MM.1S (cell line): ENCODE measurements around the gene SHROOM3.

Experiments
- DNase-seq: peaks from one replicate; pipeline ENCODE4 v3.0.0-alpha.2; 2015
- H2AFZ ChIP-seq: fragments of 300-600 bp; sonication (generic); 2 replicates; pipeline ENCODE4 v1.6.0; 2016; ENCODE audit warnings: antibody characterized with exemption, low read length
- H3F3A ChIP-seq: fragments of 300-600 bp; sonication (generic); 2 replicates; pipeline ENCODE4 v1.6.1; 2016; ENCODE audit warnings: mild to moderate bottlenecking, antibody characterized with exemption, low read length, moderate library complexity, mixed read lengths; ENCODE audit not compliant: insufficient read depth
- H3K27ac ChIP-seq: fragments of 300-600 bp; sonication (generic); 2 replicates; pipeline ENCODE4 v1.5.1; 2016; ENCODE audit warnings: mild to moderate bottlenecking, low read length
- H3K27me3 ChIP-seq: fragments of 300-600 bp; sonication (generic); replicated peaks from 2 replicates; pipeline ENCODE4 v1.6.0; 2016; ENCODE audit warnings: low read length; ENCODE audit not compliant: insufficient read depth
- H3K36me3 ChIP-seq: fragments of 300-600 bp; sonication (generic); replicated peaks from 2 replicates; pipeline ENCODE4 v1.6.1; 2016; ENCODE audit warnings: mild to moderate bottlenecking, low read length, mixed read lengths; ENCODE audit not compliant: insufficient read depth
- H3K4me1 ChIP-seq: fragments of 300-600 bp; sonication (generic); 2 replicates; pipeline ENCODE4 v1.6.1; 2016; ENCODE audit warnings: low read length, mixed read lengths
- H3K4me2 ChIP-seq: fragments of 300-600 bp; sonication (generic); 2 replicates; pipeline ENCODE4 v1.6.0; 2016; ENCODE audit warnings: low read depth, low read length
- H3K4me3 ChIP-seq: fragments of 300-600 bp; sonication (generic); 2 replicates; pipeline ENCODE4 v1.5.1; 2016; ENCODE audit warnings: low read length, mixed read lengths
- H3K79me2 ChIP-seq: fragments of 300-600 bp; sonication (generic); 2 replicates; pipeline ENCODE4 v1.6.1; 2016; ENCODE audit warnings: mixed run types, low read length, mixed read lengths
- H3K9ac ChIP-seq: fragments of 300-600 bp; sonication (generic); 2 replicates; pipeline ENCODE4 v1.6.1; 2016; ENCODE audit warnings: low read length, mixed read lengths
- H3K9me2 ChIP-seq: fragments of 300-600 bp; sonication (generic); replicated peaks from 2 replicates; pipeline ENCODE4 v1.6.1; 2016; ENCODE audit warnings: mild to moderate bottlenecking, low read length, mixed read lengths; ENCODE audit not compliant: insufficient read depth
- H3K9me3 ChIP-seq: fragments of 300-600 bp; sonication (generic); replicated peaks from 2 replicates; pipeline ENCODE4 v1.6.1; 2016; ENCODE audit warnings: mild to moderate bottlenecking, low read length, mixed read lengths; ENCODE audit not compliant: insufficient read depth
- H4K20me1 ChIP-seq: fragments of 300-600 bp; sonication (generic); 2 replicates; pipeline ENCODE4 v1.6.1; 2016; ENCODE audit warnings: mild to moderate bottlenecking, low read length, moderate library complexity, mixed read lengths; ENCODE audit not compliant: insufficient read depth
- EZH2 ChIP-seq: fragments of 300-600 bp; sonication (generic); optimal IDR thresholded peaks from 2 replicates; pipeline ENCODE3; 2017; ENCODE audit warnings: low read depth, mild to moderate bottlenecking, antibody characterized with exemption, low read length, mixed read lengths
- EZH2phosphoT487 ChIP-seq: fragments of 300-600 bp; sonication (generic); IDR thresholded peaks from 2 replicates; pipeline ENCODE4 v1.6.1; 2018; ENCODE audit warnings: antibody characterized with exemption, low read length
- TF ChIP-seq, protein P1 (sequence below): fragments of 300-600 bp; sonication (generic); IDR thresholded peaks from 2 replicates; pipeline ENCODE4 v1.5.1; 2016; ENCODE audit warnings: antibody characterized with exemption, low read length, mixed read lengths

The SHROOM3 gene

DNA sequence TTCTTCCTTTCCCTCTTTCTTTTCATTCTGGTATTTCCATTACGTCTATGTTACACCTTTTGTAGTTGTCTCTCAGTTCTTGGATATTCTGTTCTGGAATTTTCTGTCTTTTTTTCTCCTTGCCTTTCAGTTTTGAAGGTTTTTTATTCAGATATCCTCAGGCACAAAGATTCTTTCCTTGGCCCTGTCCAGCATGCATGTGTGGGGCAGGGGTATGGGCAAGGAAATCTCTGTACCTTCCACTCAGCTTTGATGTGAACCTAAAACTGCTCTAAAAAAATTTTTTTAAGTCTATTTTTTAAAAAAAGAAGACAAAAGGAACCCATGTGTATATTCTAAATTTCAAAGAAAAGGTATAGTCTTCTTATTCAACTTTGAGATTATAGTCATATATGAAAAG, 282.4 kb downstream of the SHROOM3 start:
- Histone ChIP-seq H3F3A (peaks cover 3% of the 10 kb centered on the region; the same call in 1 of the 2 replicates), H3K27ac (no peak overlapping the region), H3K27me3 (no peaks in the 10 kb centered on the region), H3K4me1 (peaks cover 23% of the 10 kb centered on the region; the same call in 1 of the 2 replicates), H3K79me2 (peaks cover 100% of the 10 kb centered on the region), H4K20me1 (peaks cover 6% of the 10 kb centered on the region; the same call in 1 of the 2 replicates), H3K9ac (no peak overlapping the region), H3K9me3 (no peaks in the 10 kb centered on the region), H3K9me2 (no peaks in the 10 kb centered on the region), H3K36me3 (peaks cover 7% of the 10 kb centered on the region; the same call in 1 of the 2 replicates), H3K4me3 (no peak overlapping the region), H2AFZ (no peak overlapping the region), H3K4me2 (no peak overlapping the region)
- DNase-seq = no peak
- TF ChIP-seq EZH2 = no peak
- TF ChIP-seq EZH2phosphoT487 = no peak
- TF ChIP-seq, protein P1, sequence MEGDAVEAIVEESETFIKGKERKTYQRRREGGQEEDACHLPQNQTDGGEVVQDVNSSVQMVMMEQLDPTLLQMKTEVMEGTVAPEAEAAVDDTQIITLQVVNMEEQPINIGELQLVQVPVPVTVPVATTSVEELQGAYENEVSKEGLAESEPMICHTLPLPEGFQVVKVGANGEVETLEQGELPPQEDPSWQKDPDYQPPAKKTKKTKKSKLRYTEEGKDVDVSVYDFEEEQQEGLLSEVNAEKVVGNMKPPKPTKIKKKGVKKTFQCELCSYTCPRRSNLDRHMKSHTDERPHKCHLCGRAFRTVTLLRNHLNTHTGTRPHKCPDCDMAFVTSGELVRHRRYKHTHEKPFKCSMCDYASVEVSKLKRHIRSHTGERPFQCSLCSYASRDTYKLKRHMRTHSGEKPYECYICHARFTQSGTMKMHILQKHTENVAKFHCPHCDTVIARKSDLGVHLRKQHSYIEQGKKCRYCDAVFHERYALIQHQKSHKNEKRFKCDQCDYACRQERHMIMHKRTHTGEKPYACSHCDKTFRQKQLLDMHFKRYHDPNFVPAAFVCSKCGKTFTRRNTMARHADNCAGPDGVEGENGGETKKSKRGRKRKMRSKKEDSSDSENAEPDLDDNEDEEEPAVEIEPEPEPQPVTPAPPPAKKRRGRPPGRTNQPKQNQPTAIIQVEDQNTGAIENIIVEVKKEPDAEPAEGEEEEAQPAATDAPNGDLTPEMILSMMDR = no peak

DNA sequence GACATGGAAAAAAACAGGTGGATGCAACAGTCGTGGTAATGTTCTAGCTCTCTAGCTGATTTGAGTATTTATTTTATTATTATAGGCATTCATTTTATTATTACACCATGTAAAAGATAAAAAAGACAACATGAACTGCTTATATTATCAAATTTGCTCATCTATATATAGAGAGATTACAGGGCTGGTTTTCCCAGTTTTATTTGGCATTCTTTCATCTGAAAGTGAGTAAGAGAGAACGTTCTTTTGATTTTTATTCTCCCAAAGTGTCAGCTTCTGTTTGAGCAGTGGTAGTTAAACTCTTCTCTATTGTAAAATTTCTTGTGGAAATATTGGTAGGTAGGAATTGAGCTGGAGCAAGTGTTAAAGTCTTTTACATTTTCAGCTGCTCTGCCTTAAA, 283.0 kb downstream of the SHROOM3 start:
- Histone ChIP-seq H3K4me2 (no peak overlapping the region), H3K79me2 (peaks cover 100% of the 10 kb centered on the region), H3K4me1 (peaks cover 27% of the 10 kb centered on the region), H2AFZ (no peak overlapping the region), H3K36me3 (peaks cover 7% of the 10 kb centered on the region; the same call in 1 of the 2 replicates), H3K9ac (no peak overlapping the region), H3K27me3 (no peaks in the 10 kb centered on the region), H3K4me3 (no peak overlapping the region), H3K9me2 (no peaks in the 10 kb centered on the region), H3K9me3 (no peaks in the 10 kb centered on the region), H3K27ac (no peak overlapping the region), H3F3A (peaks cover 3% of the 10 kb centered on the region; the same call in 1 of the 2 replicates), H4K20me1 (peaks cover 6% of the 10 kb centered on the region; the same call in 1 of the 2 replicates)
- no peak for DNase-seq
- no peak for TF ChIP-seq EZH2
- TF ChIP-seq, protein P1 = no peak
- TF ChIP-seq EZH2phosphoT487 = no peak

DNA sequence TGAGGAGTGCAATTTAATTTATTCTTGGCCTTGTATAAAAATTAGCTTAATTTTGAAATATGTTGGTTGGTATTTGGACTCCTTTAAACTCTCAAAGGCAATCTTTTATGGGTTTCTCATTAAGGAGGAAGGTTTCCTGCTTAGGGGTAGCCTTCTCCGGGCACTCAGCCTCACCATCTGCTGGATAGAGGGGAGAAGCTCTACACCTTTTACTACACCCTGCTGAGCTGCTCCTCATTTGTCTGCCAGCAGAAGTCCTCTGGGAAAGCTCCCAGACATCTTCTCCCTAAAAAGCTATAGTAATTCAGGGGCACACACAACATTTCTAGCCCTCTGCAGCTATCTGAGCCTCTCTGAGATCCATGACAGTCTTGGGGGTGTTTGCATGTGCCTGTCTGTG, 283.8 kb downstream of the SHROOM3 start:
- Histone ChIP-seq H3K27ac (no peak overlapping the region), H3K9me2 (no peaks in the 10 kb centered on the region), H3K9ac (no peak overlapping the region), H4K20me1 (peaks cover 10% of the 10 kb centered on the region), H3K9me3 (no peaks in the 10 kb centered on the region), H3K4me1 (peaks cover 31% of the 10 kb centered on the region), H3K4me2 (no peak overlapping the region), H3K27me3 (no peaks in the 10 kb centered on the region), H2AFZ (no peak overlapping the region), H3K4me3 (no peak overlapping the region), H3K79me2 (peaks cover 100% of the 10 kb centered on the region), H3K36me3 (peaks cover 7% of the 10 kb centered on the region; the same call in 1 of the 2 replicates), H3F3A (peaks cover 3% of the 10 kb centered on the region; the same call in 1 of the 2 replicates)
- no peak for DNase-seq
- TF ChIP-seq, protein P1 = no peak
- no peak for TF ChIP-seq EZH2
